ENCODE results near the gene ZNF417. TPM values are rescaled to one million over a fixed set of nuclear protein-coding genes. Genes with fewer than 3 reads are reported as not detected.

Gene ZNF417
- total RNA-seq, 1 experiment from 2014 or later: 22.2 TPM

DNA sequence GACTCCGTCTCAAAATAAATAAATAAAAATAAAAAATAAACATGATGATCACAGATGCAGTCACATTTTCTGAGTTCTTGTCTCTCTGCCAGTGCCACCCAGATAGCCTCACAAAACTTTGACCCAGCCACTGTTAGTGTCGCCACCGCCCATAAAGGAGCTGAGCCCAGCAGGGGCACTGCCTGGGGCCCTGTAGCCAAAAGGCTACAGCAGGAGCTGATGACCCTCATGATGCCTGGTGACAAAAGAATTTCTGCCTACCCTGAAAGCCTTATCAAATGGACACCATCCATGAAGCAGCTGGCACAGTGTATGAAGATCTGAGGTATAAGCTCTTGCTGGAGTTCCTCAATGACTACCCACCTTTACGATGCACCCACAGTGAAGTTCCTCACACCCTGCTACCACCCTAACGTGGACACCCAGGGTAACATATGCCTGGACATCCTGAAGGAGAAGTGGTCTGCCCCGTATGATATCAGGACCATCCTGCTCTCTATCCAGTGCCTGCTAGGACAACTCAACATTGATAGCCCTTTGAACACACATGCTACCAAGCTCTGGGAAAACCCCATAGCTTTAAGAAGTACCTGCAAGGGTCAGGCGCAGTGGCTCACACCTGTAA, 48.4 kb downstream of the ZNF417 start:
- H3K56ac ChIP-seq (ENCODE audit: insufficient read length, low read depth, low read length): no peak overlapping the region
- Mint-ChIP-seq H3K4me1 (0 out of 4 replicates have a peak, but pooled peaks cover 0 to 4% of the 10 kb centered on the region in 2 experiments), H3K27ac (peak overlapping the region in 2 of 3 experiments; percentile 25 to 91; a peak in 2 of 7 replicates), H3K36me3 (ENCODE audit: insufficient read depth in 1 of 3, low read depth in 3 of 3) (peaks cover 64 to 88% (median 85%) of the 10 kb centered on the region in 3 experiments), H3K27me3 (ENCODE audit: low read depth) (no peaks in the 10 kb centered on the region), H3K9me3 (peaks cover 22 to 25% of the 10 kb centered on the region in 2 experiments), H3K4me3 (no peak overlapping the region)
- no peaks in the 10 kb centered on the region for H4K20me1 ChIP-seq (ENCODE audit: control insufficient read depth, insufficient read depth, insufficient read length)
- DNase-seq: no peak
- WGBS (ENCODE audit: extremely low coverage, insufficient read length, low lambda C conversion rate): no CpG with 5 or more reads among the region's 7 CpGs
- no peak overlapping the region for H2AK5ac ChIP-seq (ENCODE audit: insufficient read length, low read length)
- no peak overlapping the region for H4K8ac ChIP-seq (replicated peaks; ENCODE audit: insufficient read length, low read depth, low read length)
- no peak overlapping the region for H4K5ac ChIP-seq (ENCODE audit: insufficient read length, low read depth, low read length)
- no peaks in the 10 kb centered on the region for H3K79me1 ChIP-seq (ENCODE audit: insufficient read depth, low read depth, low read length, poor library complexity, severe bottlenecking)
- H3K9me3 ChIP-seq (ENCODE audit: control insufficient read depth, low read depth, low read length): peaks cover 14% of the 10 kb centered on the region
- no peak overlapping the region for H2AFZ ChIP-seq (ENCODE audit: low read length)
- no peak overlapping the region for H3K4me2 ChIP-seq (ENCODE audit: insufficient read depth, insufficient read length, low read length)
- no peaks in the 10 kb centered on the region for H3K27me3 ChIP-seq (ENCODE audit: insufficient read depth, low read length)
- H2BK12ac ChIP-seq (ENCODE audit: insufficient read length, low read depth, low read length): no peak overlapping the region
- no peak overlapping the region for H3K9ac ChIP-seq (ENCODE audit: extremely low read depth, insufficient read length, low read length)
- no peak overlapping the region for H3K14ac ChIP-seq (ENCODE audit: insufficient read depth, low read length)
- H3K27ac ChIP-seq (ENCODE audit: insufficient read length, low read depth, low read length): no peak overlapping the region
- H3K4ac ChIP-seq (ENCODE audit: low read depth, low read length): no peak overlapping the region
- H3K23ac ChIP-seq (ENCODE audit: insufficient read length, low read depth, low read length): no peak overlapping the region
- no peaks in the 10 kb centered on the region for H3K23me2 ChIP-seq (ENCODE audit: insufficient read length, low read depth, low read length, poor library complexity, severe bottlenecking)
- H3T11ph ChIP-seq (ENCODE audit: low read length): no peak overlapping the region
- TF ChIP-seq, protein P1, sequence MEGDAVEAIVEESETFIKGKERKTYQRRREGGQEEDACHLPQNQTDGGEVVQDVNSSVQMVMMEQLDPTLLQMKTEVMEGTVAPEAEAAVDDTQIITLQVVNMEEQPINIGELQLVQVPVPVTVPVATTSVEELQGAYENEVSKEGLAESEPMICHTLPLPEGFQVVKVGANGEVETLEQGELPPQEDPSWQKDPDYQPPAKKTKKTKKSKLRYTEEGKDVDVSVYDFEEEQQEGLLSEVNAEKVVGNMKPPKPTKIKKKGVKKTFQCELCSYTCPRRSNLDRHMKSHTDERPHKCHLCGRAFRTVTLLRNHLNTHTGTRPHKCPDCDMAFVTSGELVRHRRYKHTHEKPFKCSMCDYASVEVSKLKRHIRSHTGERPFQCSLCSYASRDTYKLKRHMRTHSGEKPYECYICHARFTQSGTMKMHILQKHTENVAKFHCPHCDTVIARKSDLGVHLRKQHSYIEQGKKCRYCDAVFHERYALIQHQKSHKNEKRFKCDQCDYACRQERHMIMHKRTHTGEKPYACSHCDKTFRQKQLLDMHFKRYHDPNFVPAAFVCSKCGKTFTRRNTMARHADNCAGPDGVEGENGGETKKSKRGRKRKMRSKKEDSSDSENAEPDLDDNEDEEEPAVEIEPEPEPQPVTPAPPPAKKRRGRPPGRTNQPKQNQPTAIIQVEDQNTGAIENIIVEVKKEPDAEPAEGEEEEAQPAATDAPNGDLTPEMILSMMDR (conservative IDR thresholded peaks at IDR 0.05): no peak
- H4K91ac ChIP-seq (ENCODE audit: insufficient read length, low read depth, low read length): no peak overlapping the region
- no peak overlapping the region for H2BK120ac ChIP-seq (ENCODE audit: low read depth, low read length, poor library complexity, severe bottlenecking)
- no peak overlapping the region for H2BK15ac ChIP-seq (ENCODE audit: low read depth, low read length)
- H2BK20ac ChIP-seq (ENCODE audit: low read depth, low read length, poor library complexity, severe bottlenecking): no peak overlapping the region
- no peak overlapping the region for H3K18ac ChIP-seq (ENCODE audit: insufficient read length, low read depth, low read length)
- H2BK5ac ChIP-seq (ENCODE audit: insufficient read length, low read length): no peak overlapping the region
- no peaks in the 10 kb centered on the region for H3K4me1 ChIP-seq (ENCODE audit: insufficient read depth, low read length)
- H3K79me2 ChIP-seq (ENCODE audit: insufficient read depth, low read length): peaks cover 6% of the 10 kb centered on the region; the same call in 1 of the 2 replicates

Other genes with a start within 250 kb of the ZNF417 start
- not detected in 2 replicates for gene ZSCAN4, start 247.7 kb downstream of the ZNF417 start, total RNA-seq (2021)
- 28.7 and 30.6 TPM in 2 replicates for gene ZNF551, start 234.6 kb downstream of the ZNF417 start, total RNA-seq (2021)
- gene ZNF154, start 207.4 kb downstream of the ZNF417 start, total RNA-seq (2021): 17.6 and 18.7 TPM in 2 replicates
- 9.0 and 9.3 TPM in 2 replicates for gene ZNF671, start 189.0 kb downstream of the ZNF417 start, total RNA-seq (2021)
- 19.7 and 22.8 TPM in 2 replicates for gene ZNF776, start 169.8 kb downstream of the ZNF417 start, total RNA-seq (2021)
- gene ZNF586, start 146.9 kb downstream of the ZNF417 start, total RNA-seq (2021): 14.8 and 17.6 TPM in 2 replicates
- gene ZNF552, start 101.7 kb downstream of the ZNF417 start, total RNA-seq (2021): 9.2 and 11.3 TPM in 2 replicates
- 41.8 and 45.2 TPM in 2 replicates for gene ZNF587B, start 86.3 kb downstream of the ZNF417 start, total RNA-seq (2021)
- 37.5 and 40.0 TPM in 2 replicates for gene ZNF587, start 66.7 kb downstream of the ZNF417 start, total RNA-seq (2021)
- 98.7 and 103 TPM in 2 replicates for gene ZNF814, start 27.6 kb downstream of the ZNF417 start, total RNA-seq (2021)
- gene ZNF418, start 18.8 kb upstream of the ZNF417 start, total RNA-seq (2021): 25.1 and 26.2 TPM in 2 replicates
- 11.9 and 12.3 TPM in 2 replicates for gene ZNF256, start 31.1 kb upstream of the ZNF417 start, total RNA-seq (2021)
- 0.26 and 0.33 TPM in 2 replicates for gene C19orf18, start 57.9 kb upstream of the ZNF417 start, total RNA-seq (2021)
- gene ZNF606, start 86.2 kb upstream of the ZNF417 start, total RNA-seq (2021): 13.4 and 14.1 TPM in 2 replicates
- gene ZSCAN1, start 117.4 kb upstream of the ZNF417 start, total RNA-seq (2021): 0.77 and 1.2 TPM in 2 replicates
- 4.7 and 5.4 TPM in 2 replicates for gene ZNF135, start 142.7 kb upstream of the ZNF417 start, total RNA-seq (2021)
- 35.4 and 40.1 TPM in 2 replicates for gene ZSCAN18, start 181.6 kb upstream of the ZNF417 start, total RNA-seq (2021)
- gene ZNF329, start 234.2 kb upstream of the ZNF417 start, total RNA-seq (2021): 11.8 and 12.1 TPM in 2 replicates

Measured in H9 (cell line).